H9 (cell line): Measurements from ENCODE around the gene EXOC2. TPM values are rescaled to one million over a fixed set of nuclear protein-coding genes. Genes with fewer than 3 reads are reported as not detected.

Source experiments
- DNase-seq: peaks from one replicate; pipeline ENCODE4 v3.0.0-alpha.2; 2017
- H2AFZ ChIP-seq: one replicate; pipeline ENCODE4 v1.6.1; 2013; ENCODE audit warnings: mild to moderate bottlenecking, low read length, control low read depth, moderate library complexity
- H2AK5ac ChIP-seq: 2 replicates; pipeline ENCODE4 v1.6.1; 2013; ENCODE audit warnings: low read length, control low read depth, mixed read lengths; ENCODE audit not compliant: insufficient read length
- H2BK120ac ChIP-seq: one replicate; pipeline ENCODE4 v1.6.1; 2013; ENCODE audit warnings: low read depth, mild to moderate bottlenecking, low read length, control low read depth, inconsistent platforms; ENCODE audit not compliant: poor library complexity, severe bottlenecking
- H2BK12ac ChIP-seq: 2 replicates; pipeline ENCODE4 v1.6.1; 2013; ENCODE audit warnings: low read length, control low read depth, mixed read lengths, low read depth; ENCODE audit not compliant: insufficient read length
- H2BK15ac ChIP-seq: 2 replicates; pipeline ENCODE4 v1.6.1; 2013; ENCODE audit warnings: low read depth, low read length, control low read depth
- H2BK20ac ChIP-seq: one replicate; pipeline ENCODE4 v1.6.1; 2013; ENCODE audit warnings: low read depth, mild to moderate bottlenecking, low read length, control low read depth, inconsistent platforms; ENCODE audit not compliant: poor library complexity, severe bottlenecking
- H2BK5ac ChIP-seq: 2 replicates; pipeline ENCODE4 v1.6.1; 2013; ENCODE audit warnings: low read length, control low read depth, mixed read lengths; ENCODE audit not compliant: insufficient read length
- H3K14ac ChIP-seq: 2 replicates; pipeline ENCODE4 v1.6.1; 2013; ENCODE audit warnings: low read length, control low read depth; ENCODE audit not compliant: insufficient read depth
- H3K18ac ChIP-seq: 2 replicates; pipeline ENCODE4 v1.6.1; 2013; ENCODE audit warnings: low read depth, mild to moderate bottlenecking, mixed read lengths, low read length, control low read depth; ENCODE audit not compliant: insufficient read length
- H3K23ac ChIP-seq: 2 replicates; pipeline ENCODE4 v1.6.1; 2013; ENCODE audit warnings: low read length, control low read depth, mixed read lengths, low read depth; ENCODE audit not compliant: insufficient read length
- H3K23me2 ChIP-seq: 2 replicates; pipeline ENCODE4 v1.6.1; 2013; ENCODE audit warnings: low read depth, mild to moderate bottlenecking, mixed read lengths, low read length, control low read depth; ENCODE audit not compliant: insufficient read length, poor library complexity, severe bottlenecking
- H3K27ac ChIP-seq: 2 replicates; pipeline ENCODE4 v1.5.1; 2013; ENCODE audit warnings: low read length, control low read depth, mixed read lengths, low read depth; ENCODE audit not compliant: insufficient read length
- H3K27me3 ChIP-seq: 2 replicates; pipeline ENCODE4 v1.6.1; 2013; ENCODE audit warnings: low read length, control low read depth, inconsistent platforms; ENCODE audit not compliant: insufficient read depth
- H3K4ac ChIP-seq: 2 replicates; pipeline ENCODE4 v1.6.1; 2013; ENCODE audit warnings: low read depth, mild to moderate bottlenecking, control low read depth, inconsistent platforms, low read length, moderate library complexity
- H3K4me1 ChIP-seq: 2 replicates; pipeline ENCODE4 v1.6.1; 2013; ENCODE audit warnings: low read length, control low read depth, inconsistent platforms; ENCODE audit not compliant: insufficient read depth
- H3K4me2 ChIP-seq: 2 replicates; pipeline ENCODE4 v1.6.1; 2013; ENCODE audit warnings: low read length, control low read depth, mixed read lengths; ENCODE audit not compliant: insufficient read length, insufficient read depth
- H3K56ac ChIP-seq: 2 replicates; pipeline ENCODE4 v1.6.1; 2013; ENCODE audit warnings: low read depth, mild to moderate bottlenecking, mixed read lengths, low read length, control low read depth; ENCODE audit not compliant: insufficient read length
- H3K79me1 ChIP-seq: 2 replicates; pipeline ENCODE4 v1.6.1; 2013; ENCODE audit warnings: low read depth, mild to moderate bottlenecking, moderate library complexity, low read length, control low read depth, inconsistent platforms; ENCODE audit not compliant: insufficient read depth, poor library complexity, severe bottlenecking
- H3K79me2 ChIP-seq: 2 replicates; pipeline ENCODE4 v1.6.1; 2013; ENCODE audit warnings: low read length, control low read depth, inconsistent platforms; ENCODE audit not compliant: insufficient read depth
- H3K9ac ChIP-seq: 2 replicates; pipeline ENCODE4 v1.6.1; 2013; ENCODE audit warnings: low read length, control low read depth, mixed read lengths; ENCODE audit not compliant: insufficient read length; ENCODE audit errors: extremely low read depth
- H3K9me3 ChIP-seq: one replicate; pipeline ENCODE4 v1.6.1; 2013; ENCODE audit warnings: low read depth, low read length, inconsistent platforms; ENCODE audit not compliant: control insufficient read depth
- H3T11ph ChIP-seq: one replicate; pipeline ENCODE4 v1.6.1; 2013; ENCODE audit warnings: mild to moderate bottlenecking, low read length, control low read depth, inconsistent platforms
- H4K20me1 ChIP-seq: one replicate; pipeline ENCODE4 v1.6.1; 2013; ENCODE audit not compliant: control insufficient read depth, insufficient read length, insufficient read depth
- H4K5ac ChIP-seq: 2 replicates; pipeline ENCODE4 v1.6.1; 2013; ENCODE audit warnings: low read depth, mild to moderate bottlenecking, mixed read lengths, low read length, control low read depth; ENCODE audit not compliant: insufficient read length
- H4K8ac ChIP-seq: replicated peaks from 2 replicates; pipeline ENCODE4 v1.6.1; 2013; ENCODE audit warnings: low read length, control low read depth, mixed read lengths, low read depth; ENCODE audit not compliant: insufficient read length
- H4K91ac ChIP-seq: 2 replicates; pipeline ENCODE4 v1.6.1; 2013; ENCODE audit warnings: low read depth, mild to moderate bottlenecking, moderate library complexity, mixed read lengths, low read length, control low read depth; ENCODE audit not compliant: insufficient read length
- H3K27ac Mint-ChIP-seq, 3 experiments: 2 replicates in 2 of 3; 3 replicates in 1 of 3; pipeline ENCODE4 v1.8.0; 2020 to 2021; ENCODE audit warnings: mixed read lengths in 3 of 3, mild to moderate bottlenecking in 1 of 3, moderate library complexity in 1 of 3
- H3K27me3 Mint-ChIP-seq: 2 replicates; pipeline ENCODE4 v1.8.0; 2021; ENCODE audit warnings: low read depth, mild to moderate bottlenecking, moderate library complexity, mixed read lengths
- H3K36me3 Mint-ChIP-seq, 3 experiments: 2 replicates in 2 of 3; 3 replicates in 1 of 3; pipeline ENCODE4 v1.8.0; 2020 to 2021; ENCODE audit warnings: low read depth in 3 of 3, mixed read lengths in 3 of 3; ENCODE audit not compliant: insufficient read depth in 1 of 3
- H3K4me1 Mint-ChIP-seq, 2 experiments: 2 replicates each; pipeline ENCODE4 v1.8.0; 2020; ENCODE audit warnings: mixed read lengths in 2 of 2
- H3K4me3 Mint-ChIP-seq, 2 experiments: 2 replicates in 1 of 2; 3 replicates in 1 of 2; pipeline ENCODE4 v1.8.0; 2020 to 2021; ENCODE audit warnings: mild to moderate bottlenecking in 2 of 2, mixed read lengths in 2 of 2, moderate library complexity in 1 of 2
- H3K9me3 Mint-ChIP-seq, 2 experiments: 2 replicates in 1 of 2; 3 replicates in 1 of 2; pipeline ENCODE4 v1.8.0; 2020; ENCODE audit warnings: mild to moderate bottlenecking in 2 of 2, mixed read lengths in 2 of 2, moderate library complexity in 1 of 2
- WGBS: extraction: QIAGEN DNeasy Blood & Tissue Kit; methylation state at CpG from one replicate; pipeline ENCODE4 v1.1.7; 2013; ENCODE audit warnings: missing lambda C conversion rate, low lambda C conversion rate, mixed read lengths; ENCODE audit not compliant: insufficient read length; ENCODE audit errors: extremely low coverage; 5-methylcytosine and 5-hydroxymethylcytosine counted together
- total RNA-seq: library from RNA; stranded (reverse); gene quantifications from 2 replicates; pipeline ENCODE4 v1.2.1, GENCODE V29; 2021
- TF ChIP-seq, protein P1 (sequence below): fragments of 200-600 bp; sonication (generic); conservative IDR thresholded peaks from 3 replicates; pipeline ENCODE4 v1.8.0; 2021; ENCODE audit warnings: antibody characterized with exemption, mild to moderate bottlenecking

Gene EXOC2
- total RNA-seq, 1 experiment from 2014 or later, result 29.9 TPM

GRCh38 chr6:731924-732323 lies 39.0 kb upstream of the EXOC2 start:
- H3K36me3 Mint-ChIP-seq, result peaks cover 0 to 1% (median 0%) of the 10 kb centered on the region in 3 experiments; a peak in 1 of 7 replicates
- no peak for DNase-seq

More at GRCh38 chr6:731924-732323, 39.0 kb upstream of the EXOC2 start:
- Histone ChIP-seq H3K4me1 (no peaks in the 10 kb centered on the region; the same call in 1 of the 2 replicates), H4K20me1 (no peaks in the 10 kb centered on the region), H3K27me3 (no peaks in the 10 kb centered on the region), H4K8ac (no peak overlapping the region), H4K91ac (no peak overlapping the region), H2BK120ac (no peak overlapping the region), H2AFZ (no peak overlapping the region), H3K27ac (no peak overlapping the region), H3K23me2 (peaks cover 2% of the 10 kb centered on the region), H2AK5ac (no peak overlapping the region), H3K9me3 (no peaks in the 10 kb centered on the region), H2BK15ac (no peak overlapping the region), H2BK5ac (no peak overlapping the region), H3K23ac (no peak overlapping the region), H4K5ac (no peak overlapping the region), H2BK20ac (no peak overlapping the region), H3K56ac (no peak overlapping the region), H3K79me2 (no peaks in the 10 kb centered on the region), H3T11ph (no peak overlapping the region), H3K18ac (no peak overlapping the region), H3K14ac (no peak overlapping the region), H3K4ac (no peak overlapping the region), H3K9ac (no peak overlapping the region), H3K4me2 (no peak overlapping the region), H3K79me1 (no peaks in the 10 kb centered on the region), H2BK12ac (no peak overlapping the region)
- TF ChIP-seq, protein P1, sequence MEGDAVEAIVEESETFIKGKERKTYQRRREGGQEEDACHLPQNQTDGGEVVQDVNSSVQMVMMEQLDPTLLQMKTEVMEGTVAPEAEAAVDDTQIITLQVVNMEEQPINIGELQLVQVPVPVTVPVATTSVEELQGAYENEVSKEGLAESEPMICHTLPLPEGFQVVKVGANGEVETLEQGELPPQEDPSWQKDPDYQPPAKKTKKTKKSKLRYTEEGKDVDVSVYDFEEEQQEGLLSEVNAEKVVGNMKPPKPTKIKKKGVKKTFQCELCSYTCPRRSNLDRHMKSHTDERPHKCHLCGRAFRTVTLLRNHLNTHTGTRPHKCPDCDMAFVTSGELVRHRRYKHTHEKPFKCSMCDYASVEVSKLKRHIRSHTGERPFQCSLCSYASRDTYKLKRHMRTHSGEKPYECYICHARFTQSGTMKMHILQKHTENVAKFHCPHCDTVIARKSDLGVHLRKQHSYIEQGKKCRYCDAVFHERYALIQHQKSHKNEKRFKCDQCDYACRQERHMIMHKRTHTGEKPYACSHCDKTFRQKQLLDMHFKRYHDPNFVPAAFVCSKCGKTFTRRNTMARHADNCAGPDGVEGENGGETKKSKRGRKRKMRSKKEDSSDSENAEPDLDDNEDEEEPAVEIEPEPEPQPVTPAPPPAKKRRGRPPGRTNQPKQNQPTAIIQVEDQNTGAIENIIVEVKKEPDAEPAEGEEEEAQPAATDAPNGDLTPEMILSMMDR, result no peak
- H3K4me1 Mint-ChIP-seq, result peaks cover 13 to 16% of the 10 kb centered on the region in 2 experiments
- H3K27ac Mint-ChIP-seq, result no peak overlapping the region
- no CpG with 5 or more reads among the region's 7 CpGs for WGBS
- H3K9me3 Mint-ChIP-seq, result no peaks in the 10 kb centered on the region; a peak in 1 of 5 replicates
- no peak overlapping the region for H3K4me3 Mint-ChIP-seq
- H3K27me3 Mint-ChIP-seq, result peaks cover 1% of the 10 kb centered on the region
